Stimulated activated naive CD8-positive, alpha-beta T cell treated with anti-CD3 and anti-CD28 coated beads, Interleukin-15, Interleukin-2, amounts not matched to agents 100 ng/mL and 50 ng/mL, for 24 hours (primary cell): ENCODE results near the gene EBF4.

Source experiments
- H3K27ac Mint-ChIP-seq: one replicate; pipeline ENCODE4 v1.8.0; 2021; ENCODE audit warnings: mild to moderate bottlenecking, mixed read lengths
- H3K27me3 Mint-ChIP-seq: one replicate; pipeline ENCODE4 v1.8.0; 2021; ENCODE audit warnings: mixed read lengths
- H3K36me3 Mint-ChIP-seq: one replicate; pipeline ENCODE4 v1.8.0; 2021; ENCODE audit warnings: low read depth, mixed read lengths
- H3K4me1 Mint-ChIP-seq: one replicate; pipeline ENCODE4 v1.8.0; 2021; ENCODE audit warnings: low read depth, mixed read lengths
- H3K4me3 Mint-ChIP-seq: one replicate; pipeline ENCODE4 v1.8.0; 2021; ENCODE audit warnings: mild to moderate bottlenecking, mixed read lengths
- H3K9me3 Mint-ChIP-seq: one replicate; pipeline ENCODE4 v1.8.0; 2021; ENCODE audit warnings: mixed read lengths

The EBF4 gene

DNA sequence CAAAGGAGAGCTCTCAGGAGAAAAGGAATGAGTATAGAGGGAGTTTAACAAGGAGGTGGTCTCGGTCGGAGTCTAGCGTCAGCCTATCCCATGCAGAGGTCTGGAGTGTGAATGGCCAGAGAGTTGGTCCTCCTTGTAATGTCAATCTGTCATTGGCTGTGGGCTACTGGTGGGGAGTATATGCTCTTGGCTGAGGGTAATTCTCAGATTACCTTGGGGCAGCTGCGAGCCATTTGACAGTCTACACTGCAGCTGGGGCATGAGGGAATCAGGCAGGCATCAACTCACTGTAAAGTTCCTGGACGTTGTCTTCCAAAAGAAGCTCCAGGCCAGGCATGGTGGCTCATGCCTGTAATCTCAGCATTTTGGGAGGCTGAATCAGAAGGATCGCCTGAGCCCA is 48.1 kb downstream of the EBF4 start:
- Mint-ChIP-seq H3K36me3 (no peaks in the 10 kb centered on the region), H3K9me3 (no peaks in the 10 kb centered on the region), H3K27ac (peak overlapping the region; percentile 76), H3K4me3 (no peak overlapping the region), H3K27me3 (no peaks in the 10 kb centered on the region), H3K4me1 (peaks cover 31% of the 10 kb centered on the region)

DNA sequence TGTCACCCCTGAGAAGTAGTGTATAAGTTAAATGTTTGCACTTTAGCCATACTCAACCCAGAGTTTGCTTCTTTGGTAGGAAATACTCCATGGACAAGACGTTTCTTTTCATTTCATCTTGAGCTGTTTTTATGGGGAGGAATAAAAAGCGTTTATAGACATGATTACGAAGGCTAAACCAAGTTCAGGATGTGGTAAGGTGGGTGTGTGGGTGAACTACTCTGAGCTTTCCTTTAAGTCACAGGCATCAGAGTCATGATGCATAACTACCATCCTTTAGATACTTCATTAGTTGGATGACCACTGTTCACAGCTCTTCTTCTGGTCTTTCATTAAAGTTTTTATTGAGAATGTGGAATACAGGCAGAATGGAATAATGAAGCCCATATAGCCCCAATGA is 48.9 kb downstream of the EBF4 start:
- no peaks in the 10 kb centered on the region for H3K27me3 Mint-ChIP-seq
- H3K9me3 Mint-ChIP-seq: no peaks in the 10 kb centered on the region
- no peaks in the 10 kb centered on the region for H3K36me3 Mint-ChIP-seq
- peaks cover 31% of the 10 kb centered on the region for H3K4me1 Mint-ChIP-seq
- H3K27ac Mint-ChIP-seq: peak overlapping the region; percentile 76
- peak overlapping the region; percentile 25 for H3K4me3 Mint-ChIP-seq

DNA sequence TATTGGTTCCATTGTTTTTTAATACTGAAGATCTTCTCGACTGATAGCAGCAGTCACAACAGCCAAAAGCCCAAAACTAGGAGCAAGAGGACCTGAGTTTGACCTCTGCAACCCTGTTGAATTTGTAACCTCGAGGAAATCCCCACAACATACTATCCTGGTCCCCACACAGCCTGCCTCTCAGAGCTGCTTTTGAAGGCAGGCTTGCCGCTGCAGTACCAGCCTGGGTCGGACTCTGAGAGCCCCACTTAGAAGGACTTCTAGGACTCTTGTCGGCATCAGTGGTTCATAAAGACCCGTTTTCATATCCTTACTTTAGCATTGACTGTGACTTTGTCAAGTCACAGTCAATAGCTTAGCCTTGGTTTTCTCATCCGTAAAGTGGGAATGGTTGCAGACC is 49.3 kb downstream of the EBF4 start:
- peaks cover 31% of the 10 kb centered on the region for H3K4me1 Mint-ChIP-seq
- H3K27me3 Mint-ChIP-seq: no peaks in the 10 kb centered on the region
- H3K27ac Mint-ChIP-seq: peak overlapping the region; percentile 76
- H3K4me3 Mint-ChIP-seq: peak overlapping the region; percentile 25
- H3K9me3 Mint-ChIP-seq: no peaks in the 10 kb centered on the region
- H3K36me3 Mint-ChIP-seq: no peaks in the 10 kb centered on the region

DNA sequence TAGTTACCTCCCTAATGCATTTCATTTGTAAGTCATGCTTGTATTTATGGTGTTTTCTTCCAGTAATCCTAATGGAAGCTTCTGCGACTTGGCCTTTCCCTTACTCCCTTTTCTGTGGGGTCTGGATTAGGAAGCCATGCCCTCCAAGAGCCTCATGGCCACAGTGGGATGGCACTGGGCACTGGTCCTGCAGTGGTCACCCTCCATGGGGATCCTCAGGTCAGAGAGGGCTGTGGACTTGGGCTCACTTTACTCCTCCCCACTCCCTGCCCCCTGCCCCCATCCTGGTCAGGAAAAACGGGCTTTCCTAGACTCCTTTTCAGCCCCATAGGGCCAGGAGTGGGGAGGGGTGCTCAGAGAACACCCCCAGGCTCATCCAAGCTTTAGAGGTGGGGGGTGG is 49.9 kb downstream of the EBF4 start:
- Mint-ChIP-seq H3K4me3 (no peak overlapping the region), H3K9me3 (no peaks in the 10 kb centered on the region), H3K27me3 (no peaks in the 10 kb centered on the region), H3K4me1 (peaks cover 33% of the 10 kb centered on the region), H3K36me3 (no peaks in the 10 kb centered on the region), H3K27ac (no peak overlapping the region)

DNA sequence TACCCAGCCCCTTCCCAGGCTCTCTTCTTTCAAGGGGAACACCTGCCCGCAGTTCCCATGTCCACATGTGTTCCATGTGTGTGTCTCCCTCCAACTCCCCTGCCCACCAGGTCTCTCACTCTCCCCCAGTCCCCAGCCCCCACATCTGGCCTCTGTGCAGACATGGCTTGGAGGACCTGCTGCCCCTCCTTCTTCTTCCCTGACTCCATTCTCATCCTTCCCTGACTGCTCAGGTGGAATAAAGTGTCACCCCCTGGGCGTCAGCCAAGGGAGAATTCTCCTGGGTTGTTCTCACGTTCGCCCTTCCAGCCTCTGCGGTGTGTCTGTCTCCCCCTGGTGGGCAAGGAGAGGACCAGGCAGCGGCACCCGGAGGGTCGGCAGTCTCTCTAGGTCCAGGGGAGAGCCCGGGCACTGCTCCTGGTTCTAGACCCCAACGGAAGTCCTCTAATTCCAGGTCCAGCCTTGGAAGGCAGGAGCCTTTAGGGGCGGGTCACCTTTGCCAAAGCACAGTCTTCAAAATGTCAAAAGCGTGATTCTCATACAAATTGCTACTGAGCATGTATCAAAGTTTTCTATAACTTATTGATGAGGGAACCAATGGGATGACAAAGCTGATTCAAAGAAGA is 50.5 kb downstream of the EBF4 start:
- no peaks in the 10 kb centered on the region for H3K9me3 Mint-ChIP-seq
- H3K27me3 Mint-ChIP-seq: no peaks in the 10 kb centered on the region
- H3K4me1 Mint-ChIP-seq: peaks cover 39% of the 10 kb centered on the region
- no peaks in the 10 kb centered on the region for H3K36me3 Mint-ChIP-seq
- peak overlapping the region; percentile 77 for H3K27ac Mint-ChIP-seq
- H3K4me3 Mint-ChIP-seq: peak overlapping the region; percentile 6

DNA sequence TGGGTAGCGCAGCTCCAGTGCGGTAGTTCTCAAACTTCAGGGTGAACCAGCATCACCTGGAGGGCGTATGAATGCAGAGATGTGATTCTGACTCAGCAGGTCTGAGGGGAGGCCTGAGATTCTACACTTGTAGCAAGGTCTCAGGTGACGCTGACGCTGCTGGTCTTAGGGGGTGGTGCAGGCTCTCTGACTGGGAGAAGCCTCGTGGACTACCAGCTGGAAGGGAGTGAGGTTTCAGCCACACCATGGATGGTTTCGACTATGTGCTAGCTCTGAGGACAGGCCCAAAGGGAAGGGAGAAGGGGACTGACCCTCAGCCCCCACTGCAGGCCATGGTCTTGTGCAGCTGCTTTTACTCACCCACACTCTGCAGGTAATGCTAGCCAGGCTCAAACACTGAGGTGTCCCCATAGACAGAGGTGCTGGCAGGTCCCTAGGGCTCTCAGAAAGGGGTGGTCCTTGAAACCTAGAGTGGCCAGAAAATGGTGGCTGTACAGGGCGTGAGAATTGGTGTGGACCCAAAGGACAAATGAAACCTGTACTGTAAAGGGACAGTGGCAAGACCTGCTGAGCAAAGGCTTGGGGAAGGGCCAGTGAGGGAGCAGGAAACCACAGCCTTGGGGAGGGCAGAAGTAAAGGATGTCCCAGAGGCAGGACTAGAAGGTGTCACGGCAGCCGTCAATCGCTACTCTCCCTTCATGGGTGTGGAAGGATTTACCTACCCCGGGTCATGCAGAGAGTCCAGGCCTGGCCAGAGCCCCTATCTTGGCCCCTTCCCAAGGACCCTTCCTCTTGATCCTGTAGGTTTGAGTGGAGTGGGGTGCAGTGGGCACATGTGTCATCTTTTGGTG is 52.7 kb downstream of the EBF4 start:
- Mint-ChIP-seq H3K4me3 (no peak overlapping the region), H3K27ac (no peak overlapping the region), H3K27me3 (peaks cover 6% of the 10 kb centered on the region), H3K9me3 (no peaks in the 10 kb centered on the region), H3K4me1 (peaks cover 41% of the 10 kb centered on the region), H3K36me3 (no peaks in the 10 kb centered on the region)

DNA sequence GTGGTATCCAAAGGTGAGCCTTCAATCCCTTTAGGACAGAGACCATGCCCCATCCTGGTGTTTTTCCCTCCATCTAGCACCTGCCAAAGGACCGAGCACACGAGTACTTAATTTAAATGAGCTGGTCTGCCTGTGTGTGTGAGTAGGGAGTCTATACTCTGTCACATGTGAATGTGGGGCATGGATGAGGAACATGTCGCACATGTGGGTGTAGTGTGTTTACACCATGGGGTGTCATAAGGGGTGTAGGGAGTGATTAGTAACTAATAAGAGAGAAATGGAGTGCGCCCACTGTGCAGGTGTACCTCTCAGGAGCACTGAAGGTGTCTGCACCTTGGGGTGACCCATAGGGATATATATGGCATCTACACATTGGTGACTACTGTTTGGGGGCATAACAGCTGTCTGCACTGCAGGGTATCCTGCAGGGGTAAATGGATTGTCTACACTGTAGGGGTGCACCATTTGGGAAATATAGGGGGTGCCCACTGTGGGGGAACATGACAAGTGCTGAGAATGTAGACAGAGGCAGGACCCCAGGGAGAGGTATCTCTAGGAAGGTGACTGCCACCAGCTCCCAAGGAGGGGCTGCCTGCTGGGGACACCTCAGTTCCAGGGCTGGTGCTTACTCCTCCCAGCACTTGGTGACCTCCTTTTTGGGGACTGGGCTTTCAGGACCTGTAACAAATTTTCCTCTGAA is 53.5 kb downstream of the EBF4 start:
- Mint-ChIP-seq H3K4me3 (no peak overlapping the region), H3K4me1 (peaks cover 39% of the 10 kb centered on the region), H3K36me3 (no peaks in the 10 kb centered on the region), H3K27me3 (peaks cover 14% of the 10 kb centered on the region), H3K27ac (no peak overlapping the region), H3K9me3 (no peaks in the 10 kb centered on the region)

DNA sequence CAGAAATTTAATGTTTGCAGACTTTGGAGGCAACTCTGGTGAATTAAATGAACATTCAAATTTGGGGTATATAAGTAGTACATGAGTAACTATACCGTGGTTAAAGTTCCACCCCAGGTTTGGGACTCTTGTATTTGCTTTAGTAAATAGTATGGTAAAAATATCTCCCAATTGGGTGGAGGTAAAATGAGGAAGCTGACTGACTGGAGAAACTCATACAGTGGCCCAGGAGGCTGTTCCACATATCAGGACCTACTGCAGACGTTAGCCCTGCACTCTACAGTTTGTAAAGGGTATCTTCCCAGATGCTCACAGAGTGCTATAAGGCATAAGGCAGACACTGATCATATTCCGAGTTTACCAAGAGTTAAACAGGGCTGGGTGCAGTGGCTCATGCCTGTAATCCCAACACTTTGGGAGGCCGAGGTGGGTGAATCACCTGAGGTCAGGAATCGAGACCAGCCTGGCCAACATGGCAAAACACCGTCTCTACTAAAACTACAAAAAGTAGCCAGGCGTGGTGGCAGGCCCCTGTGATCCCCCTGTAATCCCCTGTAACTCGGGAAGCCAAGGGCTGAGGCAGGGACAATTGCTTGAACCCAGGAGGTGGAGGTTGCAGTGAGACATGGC is 54.2 kb downstream of the EBF4 start:
- no peak overlapping the region for H3K27ac Mint-ChIP-seq

DNA sequence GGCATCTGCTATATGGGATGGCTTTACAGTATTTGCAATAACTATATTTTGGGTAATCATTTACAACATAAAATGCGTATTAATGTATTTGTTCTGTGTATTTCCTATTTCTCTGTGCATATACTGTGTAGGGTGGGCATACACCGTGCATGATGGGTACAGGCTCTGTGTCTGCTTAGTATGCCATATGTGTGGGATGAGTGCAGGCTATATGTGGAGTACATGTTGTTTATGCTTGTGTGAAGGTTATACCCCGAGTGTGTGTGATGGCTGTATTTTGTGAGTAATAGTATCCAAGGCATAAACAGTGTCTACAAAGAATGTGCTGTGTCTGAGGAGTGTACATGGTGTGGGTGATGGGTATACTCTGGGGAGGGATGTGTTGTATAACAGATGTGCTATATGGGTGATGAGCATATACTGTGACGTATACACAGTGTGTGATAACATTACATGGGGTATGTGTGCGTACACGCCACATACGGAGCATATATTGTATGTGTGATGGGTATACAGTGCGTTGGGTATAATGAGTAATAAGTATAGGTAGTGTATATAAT is 55.2 kb downstream of the EBF4 start:
- no peaks in the 10 kb centered on the region for H3K36me3 Mint-ChIP-seq
- H3K4me1 Mint-ChIP-seq: peaks cover 30% of the 10 kb centered on the region
- no peak overlapping the region for H3K27ac Mint-ChIP-seq
- H3K9me3 Mint-ChIP-seq: no peaks in the 10 kb centered on the region
- peaks cover 16% of the 10 kb centered on the region for H3K27me3 Mint-ChIP-seq
- H3K4me3 Mint-ChIP-seq: no peak overlapping the region

More for the DNA sequence above, 54.2 kb downstream of the EBF4 start:
- H3K4me3 Mint-ChIP-seq: no peak overlapping the region
- peaks cover 37% of the 10 kb centered on the region for H3K4me1 Mint-ChIP-seq
- peaks cover 16% of the 10 kb centered on the region for H3K27me3 Mint-ChIP-seq
- no peaks in the 10 kb centered on the region for H3K9me3 Mint-ChIP-seq
- H3K36me3 Mint-ChIP-seq: no peaks in the 10 kb centered on the region

DNA sequence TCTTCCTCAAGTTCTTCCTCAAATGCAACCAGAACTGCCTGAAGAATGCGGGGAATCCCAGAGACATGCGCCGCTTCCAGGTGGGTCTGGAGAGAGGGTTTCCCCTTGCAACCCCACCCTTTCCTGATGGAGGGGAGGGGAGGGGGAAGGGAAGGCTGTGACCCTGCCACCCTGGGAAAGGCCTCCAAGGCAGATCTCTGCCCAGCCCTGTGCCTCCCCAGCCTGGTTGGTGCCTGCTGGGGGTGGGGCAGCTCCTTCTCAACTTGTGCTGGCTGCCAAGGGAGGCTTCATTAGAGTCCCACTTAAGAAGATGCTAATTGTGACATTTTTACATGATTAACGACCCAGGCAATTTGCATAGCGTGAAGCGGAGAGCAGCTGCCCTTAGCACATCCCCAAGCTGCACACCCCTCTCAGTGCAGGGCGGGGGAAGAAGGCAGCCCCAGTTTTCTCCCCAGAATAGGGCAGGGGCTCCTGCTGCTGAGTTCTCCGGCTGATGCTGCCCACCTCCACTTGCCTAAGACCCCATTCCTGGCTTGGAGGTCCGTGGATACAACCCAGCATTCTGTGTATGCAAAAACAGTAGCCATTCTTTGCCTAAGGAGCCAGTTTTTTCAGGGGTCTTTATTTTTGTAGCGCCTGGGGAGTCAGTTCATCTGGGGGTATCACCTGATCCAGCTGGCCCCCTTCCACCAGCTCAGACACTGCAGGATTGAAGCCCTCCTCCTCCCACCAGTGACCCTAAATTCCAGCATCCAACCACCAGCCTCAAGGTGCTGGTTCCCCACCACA is 56.2 kb downstream of the EBF4 start:
- no peak overlapping the region for H3K27ac Mint-ChIP-seq
- H3K27me3 Mint-ChIP-seq: peaks cover 22% of the 10 kb centered on the region

DNA sequence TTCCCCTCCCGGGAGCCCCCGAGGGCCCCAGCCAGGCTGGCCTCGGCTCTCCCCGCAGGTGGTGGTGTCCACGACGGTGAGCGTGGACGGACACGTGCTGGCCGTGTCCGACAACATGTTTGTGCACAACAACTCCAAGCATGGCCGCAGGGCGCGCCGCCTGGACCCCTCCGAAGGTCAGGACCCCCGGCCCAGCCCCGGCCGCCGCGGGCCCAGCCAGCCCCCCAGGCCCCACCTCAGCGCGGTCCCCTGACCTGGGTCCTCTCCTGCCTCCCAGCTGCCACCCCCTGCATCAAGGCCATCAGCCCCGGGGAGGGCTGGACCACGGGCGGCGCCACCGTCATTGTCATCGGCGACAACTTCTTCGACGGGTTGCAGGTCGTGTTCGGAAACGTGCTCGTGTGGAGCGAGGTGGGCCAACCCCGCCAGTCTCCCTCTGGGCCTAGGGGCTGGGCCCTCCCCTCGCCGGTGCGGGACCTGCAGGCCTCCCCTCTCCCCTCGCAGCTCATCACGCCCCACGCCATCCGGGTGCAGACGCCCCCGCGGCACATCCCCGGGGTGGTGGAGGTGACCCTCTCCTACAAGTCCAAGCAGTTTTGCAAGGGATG is 56.9 kb downstream of the EBF4 start:
- no peaks in the 10 kb centered on the region for H3K9me3 Mint-ChIP-seq
- no peak overlapping the region for H3K27ac Mint-ChIP-seq
- no peak overlapping the region for H3K4me3 Mint-ChIP-seq

More for the DNA sequence above, 56.2 kb downstream of the EBF4 start:
- Mint-ChIP-seq H3K4me1 (peaks cover 33% of the 10 kb centered on the region), H3K4me3 (no peak overlapping the region), H3K9me3 (no peaks in the 10 kb centered on the region), H3K36me3 (no peaks in the 10 kb centered on the region)

DNA sequence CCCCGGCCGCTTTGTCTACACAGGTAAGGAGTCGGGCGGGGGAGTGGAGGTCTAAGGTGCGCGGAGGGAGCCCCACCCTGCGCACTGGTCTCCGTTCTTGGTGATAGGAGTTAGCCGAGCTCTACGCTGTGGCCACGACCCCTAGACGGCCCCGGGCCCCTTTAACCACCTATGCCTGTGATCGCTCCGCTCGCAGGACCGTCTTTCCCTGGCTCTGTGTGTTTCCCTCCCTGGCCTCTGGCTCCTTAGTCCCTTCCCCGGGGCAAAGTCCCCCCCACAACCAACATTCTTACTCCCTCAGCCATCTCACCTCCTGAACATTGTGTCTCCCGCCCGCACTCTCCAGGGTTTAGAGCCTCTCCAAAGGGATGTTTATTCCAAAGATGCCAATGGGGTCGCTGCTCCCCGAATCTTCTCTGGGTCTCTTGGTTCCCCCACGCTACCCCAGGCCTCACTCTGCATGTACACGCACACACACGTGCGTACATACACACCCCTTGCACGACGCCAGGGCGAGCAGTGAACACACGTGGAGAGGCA is 57.4 kb downstream of the EBF4 start:
- H3K27ac Mint-ChIP-seq: no peak overlapping the region
- no peaks in the 10 kb centered on the region for H3K36me3 Mint-ChIP-seq
- H3K4me1 Mint-ChIP-seq: peaks cover 39% of the 10 kb centered on the region
- no peak overlapping the region for H3K4me3 Mint-ChIP-seq
- peaks cover 28% of the 10 kb centered on the region for H3K27me3 Mint-ChIP-seq
- H3K9me3 Mint-ChIP-seq: no peaks in the 10 kb centered on the region

More for the DNA sequence above, 56.9 kb downstream of the EBF4 start:
- H3K36me3 Mint-ChIP-seq: no peaks in the 10 kb centered on the region
- H3K27me3 Mint-ChIP-seq: peaks cover 28% of the 10 kb centered on the region
- H3K4me1 Mint-ChIP-seq: peaks cover 39% of the 10 kb centered on the region

DNA sequence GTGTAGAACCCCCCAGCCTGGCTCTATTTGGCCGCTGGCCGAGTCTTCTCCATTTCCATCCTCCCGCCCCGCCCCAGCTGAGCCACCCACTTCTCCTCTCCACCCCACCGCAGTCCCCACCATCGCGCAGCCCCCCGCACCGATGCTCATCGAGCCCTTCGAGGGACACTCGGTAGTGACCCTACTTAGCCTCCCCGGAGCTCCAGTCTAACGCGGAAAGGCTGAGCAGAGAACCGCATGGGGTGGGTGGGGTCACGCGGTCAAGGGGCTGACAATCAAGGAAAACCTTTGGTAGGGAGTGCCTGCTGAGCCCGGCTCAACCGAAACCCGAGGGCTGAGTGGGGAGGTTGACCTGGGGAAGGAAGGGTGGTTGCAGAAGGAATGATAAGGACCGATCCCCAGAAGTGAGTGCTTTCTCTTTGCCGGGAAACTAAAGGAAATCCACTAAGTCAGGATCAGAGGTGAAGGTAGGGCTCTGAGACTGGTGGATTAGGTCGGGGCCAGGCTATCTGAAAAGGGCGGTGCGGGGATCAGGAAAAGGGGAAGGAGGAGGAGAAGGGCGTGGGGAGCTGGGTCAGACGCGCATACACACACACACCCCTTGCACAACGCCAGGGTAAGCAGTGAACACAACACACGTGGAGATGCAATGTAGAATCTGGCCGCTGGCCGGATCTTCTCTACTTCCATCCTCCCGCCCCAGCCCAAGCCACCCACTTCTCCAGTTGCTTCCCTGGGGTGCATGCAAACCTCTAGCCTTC is 58.1 kb downstream of the EBF4 start:
- H3K4me1 Mint-ChIP-seq: peaks cover 39% of the 10 kb centered on the region
- H3K27ac Mint-ChIP-seq: no peak overlapping the region
- peak overlapping the region; percentile 70 for H3K4me3 Mint-ChIP-seq
- H3K27me3 Mint-ChIP-seq: peaks cover 28% of the 10 kb centered on the region
- H3K9me3 Mint-ChIP-seq: no peaks in the 10 kb centered on the region
- no peaks in the 10 kb centered on the region for H3K36me3 Mint-ChIP-seq
